ENCODE results near the gene BRSK2. TPM values are rescaled to one million over a fixed set of nuclear protein-coding genes. Genes with fewer than 3 reads are reported as not detected.
A peak's percentile ranks its signal among the peaks of the same experiment; 100 is the strongest.
"Not testable (repeated sequence)": the region's sequence is repeated elsewhere in the genome, so short reads cannot be mapped to it uniquely, and the experiment has no call there.

The BRSK2 gene
- total RNA-seq, 1 experiment from 2014 or later = 0.76 TPM

DNA sequence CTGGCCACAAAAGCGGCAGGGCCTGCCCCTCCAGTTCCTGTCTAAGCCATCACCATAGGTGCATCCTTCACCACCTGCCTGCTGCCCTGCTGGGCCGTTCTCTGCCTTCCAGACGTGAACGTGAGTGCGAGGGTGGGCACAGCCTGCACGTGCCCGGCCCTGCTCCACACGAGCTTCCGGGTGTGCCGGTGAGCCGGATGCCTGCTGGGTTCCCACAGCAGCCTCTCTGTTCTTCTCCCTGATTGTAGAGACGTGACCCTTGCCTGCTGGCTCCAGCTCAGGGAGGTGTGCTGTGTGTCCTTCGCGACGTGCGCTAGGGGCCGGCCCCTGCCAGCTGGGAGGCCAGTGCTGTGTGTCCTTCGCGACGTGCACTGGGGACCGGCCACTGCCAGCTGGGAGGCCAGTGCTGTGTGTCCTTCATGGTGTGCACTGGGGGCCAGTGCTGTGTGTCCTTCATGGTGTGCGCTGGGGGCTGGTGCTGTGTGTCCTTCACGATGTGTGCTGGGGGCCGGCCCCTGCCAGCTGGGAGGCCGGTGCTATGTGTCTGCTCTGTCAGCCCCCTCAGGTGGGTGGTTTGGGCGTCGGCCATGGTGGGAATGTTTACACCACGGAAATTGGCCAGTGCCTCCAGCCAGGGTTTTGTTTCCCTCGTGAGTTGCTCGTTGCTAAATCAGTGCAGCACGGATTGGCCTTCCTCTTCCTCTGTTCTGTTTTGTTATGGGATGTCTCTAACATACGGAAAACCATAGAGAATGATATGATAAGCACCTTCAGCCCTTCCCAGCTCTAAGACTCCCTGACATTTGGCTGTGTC is 35.4 kb upstream of the BRSK2 start:
- no peak for DNase-seq (ENCODE audit: low spot score)

GRCh38 chr11:1356007-1356435 is 33.7 kb upstream of the BRSK2 start:
- peak; percentile 8 for DNase-seq (ENCODE audit: low spot score)

- DNase-seq (ENCODE audit: low spot score) = no peak
Observed at GRCh38 chr11:1356478-1356960, 33.2 kb upstream of the BRSK2 start.

- DNase-seq (ENCODE audit: low spot score) = peak; percentile 49
Observed at GRCh38 chr11:1358286-1358685, 31.4 kb upstream of the BRSK2 start.

- DNase-seq (ENCODE audit: low spot score) = not testable (repeated sequence)
Observed at GRCh38 chr11:1358931-1359330, 30.8 kb upstream of the BRSK2 start.

GRCh38 chr11:1359556-1359955 is 30.2 kb upstream of the BRSK2 start:
- DNase-seq (ENCODE audit: low spot score) = no peak

- no peak for DNase-seq (ENCODE audit: low spot score)
Observed at GRCh38 chr11:1360181-1360834, 29.4 kb upstream of the BRSK2 start.

DNA sequence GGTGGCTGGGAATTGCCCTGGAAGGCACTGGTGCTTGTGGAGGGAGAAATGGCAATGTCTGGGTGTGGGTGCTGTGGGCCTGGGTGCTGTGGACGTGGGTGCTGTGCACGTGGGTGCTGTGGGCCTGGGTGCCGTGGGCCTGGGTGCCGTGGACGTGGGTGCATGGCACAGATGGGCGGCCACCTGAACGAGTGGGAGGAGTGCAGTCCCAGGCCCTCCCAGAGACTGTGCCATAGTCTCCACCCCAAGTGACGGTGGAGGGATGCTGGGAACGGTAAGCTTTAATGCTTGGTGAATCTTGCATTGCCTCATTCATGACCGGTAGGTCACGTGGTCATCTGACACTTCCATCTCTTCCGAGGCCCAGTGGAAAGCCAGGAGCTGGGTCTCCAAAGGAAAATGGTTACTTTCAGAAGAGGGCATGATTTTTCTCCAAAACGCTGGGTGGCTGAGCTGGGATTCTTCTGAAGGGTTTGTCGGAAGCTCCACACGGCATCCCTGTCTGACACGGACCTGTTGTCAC is 28.8 kb upstream of the BRSK2 start:
- DNase-seq (ENCODE audit: low spot score) = no peak

DNA sequence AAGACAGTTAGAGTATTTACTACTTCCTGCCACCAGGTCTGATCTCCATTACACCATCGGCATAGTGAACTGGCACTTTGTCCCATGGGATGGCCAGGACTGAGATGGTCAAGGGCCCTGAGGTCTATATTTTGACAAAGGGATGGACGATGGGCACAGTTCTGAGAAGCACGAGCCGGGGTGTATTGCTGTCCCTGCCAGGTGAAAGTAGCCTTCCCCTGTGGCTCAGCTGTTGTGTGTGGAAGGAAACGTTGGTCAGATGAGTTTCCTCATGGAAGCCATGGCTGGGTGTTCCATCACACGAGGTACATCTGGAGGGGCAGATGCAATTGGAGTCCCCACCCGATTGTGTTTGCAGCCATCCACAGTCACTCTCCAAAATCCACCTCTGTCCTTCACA is 27.9 kb upstream of the BRSK2 start:
- no peak for DNase-seq (ENCODE audit: low spot score)

GRCh38 chr11:1367721-1368120 is 22.0 kb upstream of the BRSK2 start:
- no peak for DNase-seq (ENCODE audit: low spot score)

GRCh38 chr11:1368216-1368615 is 21.5 kb upstream of the BRSK2 start:
- DNase-seq (ENCODE audit: low spot score) = no peak

DNA sequence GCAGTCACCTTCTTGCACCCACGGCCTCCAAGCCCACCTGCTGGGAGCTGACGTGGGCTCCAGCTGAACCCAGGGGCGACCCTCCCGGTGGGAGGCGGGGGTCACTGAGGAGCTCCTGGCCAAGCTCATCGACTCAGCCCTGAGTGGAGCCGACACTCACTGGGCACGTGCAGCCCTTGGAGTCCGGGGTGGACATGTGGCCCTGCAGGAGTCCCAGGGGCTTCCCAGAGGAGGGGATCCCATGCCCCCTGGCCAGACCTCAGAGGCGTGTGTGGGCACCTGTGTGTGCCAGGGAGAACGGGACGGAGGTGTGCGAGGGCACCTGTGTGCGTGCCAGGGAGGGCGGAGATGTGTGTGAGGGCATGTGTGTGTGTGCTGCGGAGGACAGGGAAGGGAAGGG is 20.8 kb upstream of the BRSK2 start:
- no peak for DNase-seq (ENCODE audit: low spot score)

- no peak for DNase-seq (ENCODE audit: low spot score)
Observed at GRCh38 chr11:1369371-1370005, 20.2 kb upstream of the BRSK2 start.

GRCh38 chr11:1370186-1371025 is 19.3 kb upstream of the BRSK2 start:
- DNase-seq (ENCODE audit: low spot score) = no peak

GRCh38 chr11:1371026-1371325 is 18.8 kb upstream of the BRSK2 start:
- DNase-seq (ENCODE audit: low spot score) = no peak

- no peak for DNase-seq (ENCODE audit: low spot score)
Observed at GRCh38 chr11:1371377-1371776, 18.4 kb upstream of the BRSK2 start.

GRCh38 chr11:1371836-1372465 is 17.8 kb upstream of the BRSK2 start:
- no peak for DNase-seq (ENCODE audit: low spot score)

DNA sequence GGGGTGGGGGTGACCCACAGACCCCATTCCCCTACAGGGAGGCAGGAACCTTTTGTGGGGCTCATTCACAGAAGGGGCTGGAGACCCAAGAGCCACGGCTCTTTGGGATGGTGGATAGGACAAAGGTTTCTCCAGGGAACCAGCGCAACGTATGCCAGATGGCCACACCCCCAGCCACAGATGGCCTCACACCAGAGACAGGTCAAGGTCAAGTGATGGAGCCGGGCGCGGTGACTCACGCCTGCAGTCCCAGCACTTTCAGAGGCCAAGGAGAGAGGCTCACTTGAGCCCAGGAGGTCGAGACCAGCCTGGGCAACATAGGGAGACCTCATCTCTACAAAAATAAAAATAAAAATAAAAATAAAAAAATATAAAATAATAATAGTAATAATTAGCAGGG is 17.1 kb upstream of the BRSK2 start:
- DNase-seq (ENCODE audit: low spot score) = no peak

DNA sequence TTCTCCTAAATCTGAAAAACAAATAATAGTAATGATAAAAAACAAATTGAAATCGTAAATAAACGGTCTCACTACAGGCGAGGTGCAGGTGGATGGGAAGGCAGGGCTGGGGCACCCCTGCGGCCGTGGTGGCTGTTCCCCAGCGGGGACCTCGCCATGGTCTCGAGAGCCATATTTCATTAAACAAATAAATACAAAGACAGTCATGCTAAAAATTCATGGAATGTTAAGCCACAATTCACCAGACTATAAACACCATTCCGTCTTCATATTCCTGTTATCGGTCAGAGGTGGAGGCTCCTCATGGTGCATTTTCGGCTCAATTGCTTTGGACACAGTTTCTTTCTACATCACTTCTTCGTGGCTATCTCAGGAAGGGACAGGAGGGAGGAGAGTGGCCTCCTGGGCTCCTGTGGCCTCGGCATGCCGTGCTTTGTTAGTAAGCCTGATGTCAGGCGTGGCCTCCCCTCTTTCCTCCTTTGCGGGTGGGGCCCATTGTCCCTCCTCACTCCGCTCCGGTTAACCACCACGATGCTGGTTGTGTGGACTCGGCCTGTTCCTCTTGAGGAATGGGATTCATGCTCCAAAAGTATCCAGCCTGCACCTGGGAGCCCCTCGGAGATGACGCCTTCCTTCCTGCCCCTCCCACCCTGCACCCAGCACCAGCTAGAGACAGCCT is 16.1 kb upstream of the BRSK2 start:
- no peak for DNase-seq (ENCODE audit: low spot score)

DNA sequence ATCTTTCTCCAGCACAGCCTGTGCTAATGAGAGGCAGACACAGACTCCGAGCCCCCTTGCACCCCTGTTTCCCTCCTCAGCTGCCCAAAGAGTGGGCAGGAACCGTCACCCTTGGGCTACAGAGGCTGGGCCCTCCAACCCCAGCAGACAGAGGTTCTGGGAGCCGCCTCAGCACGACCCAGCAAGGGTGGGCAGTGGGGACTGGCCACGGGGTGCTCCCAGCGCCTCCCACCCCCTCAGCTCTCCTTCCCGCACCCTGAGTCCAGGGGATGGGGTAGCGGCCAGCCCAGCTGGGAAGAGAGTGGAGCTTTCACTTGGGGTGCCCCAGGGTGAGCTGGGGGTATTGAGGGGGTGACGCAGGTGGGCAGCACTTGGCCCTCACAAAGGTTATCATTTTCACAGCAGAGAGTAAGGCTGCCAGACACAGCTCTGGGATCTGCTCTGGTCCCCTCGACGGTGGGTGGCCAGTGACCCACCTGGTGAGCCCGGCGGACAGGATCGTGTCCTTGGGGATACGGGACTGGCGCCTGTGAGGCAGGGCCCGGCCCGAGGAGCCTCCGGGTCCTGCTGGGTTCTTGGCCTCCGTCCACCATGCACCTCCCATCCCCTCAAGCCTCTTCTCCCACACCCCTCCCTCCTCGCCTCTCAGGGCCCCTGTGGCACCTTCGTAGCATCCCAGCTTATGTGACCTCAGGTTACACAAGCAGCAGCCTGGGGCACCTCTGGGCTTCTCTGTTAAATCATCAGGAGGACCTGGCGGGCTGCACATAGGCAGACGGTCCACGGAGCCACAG is 14.4 kb upstream of the BRSK2 start:
- no peak for DNase-seq (ENCODE audit: low spot score)
